Stimulated activated CD4-positive, alpha-beta T cell treated with anti-CD3 and anti-CD28 coated beads, Interleukin-1b, Interleukin-23, amount 100 ng/mL, for 24 hours (primary cell): Measurements from ENCODE around the gene KLHL10.

Experiments used
- DNase-seq, 4 experiments: peaks; one replicate each; pipeline ENCODE4 v3.0.0-alpha.2; 2020; ENCODE audit warnings: low read depth in 4 of 4, low spot score in 1 of 4

The KLHL10 gene

GRCh38 chr17:41892021-41892376 lies 54.4 kb downstream of the KLHL10 start:
- no peak for DNase-seq

GRCh38 chr17:41893384-41893783 lies 55.8 kb downstream of the KLHL10 start:
- DNase-seq = no peak

- DNase-seq = no peak
Observed at GRCh38 chr17:41894791-41895331, 57.2 kb downstream of the KLHL10 start.

- DNase-seq = no peak
Observed at GRCh38 chr17:41895617-41896016, 58.0 kb downstream of the KLHL10 start.

GRCh38 chr17:41896726-41897125 lies 59.1 kb downstream of the KLHL10 start:
- no peak for DNase-seq
